HG03354 (cell line): ENCODE measurements around the gene PCDHA2.
"Not testable (repeated sequence)": the region's sequence is repeated elsewhere in the genome, so short reads cannot be mapped to it uniquely, and the experiment has no call there.

ENCODE experiments used
- ATAC-seq: cut with Tn5 transposase; IDR thresholded peaks from one replicate; pipeline ENCODE4 v1.9.1; 2021; ENCODE audit warnings: mild to moderate bottlenecking; ENCODE audit not compliant: unreplicated experiment, poor library complexity, severe bottlenecking

Gene PCDHA2

DNA sequence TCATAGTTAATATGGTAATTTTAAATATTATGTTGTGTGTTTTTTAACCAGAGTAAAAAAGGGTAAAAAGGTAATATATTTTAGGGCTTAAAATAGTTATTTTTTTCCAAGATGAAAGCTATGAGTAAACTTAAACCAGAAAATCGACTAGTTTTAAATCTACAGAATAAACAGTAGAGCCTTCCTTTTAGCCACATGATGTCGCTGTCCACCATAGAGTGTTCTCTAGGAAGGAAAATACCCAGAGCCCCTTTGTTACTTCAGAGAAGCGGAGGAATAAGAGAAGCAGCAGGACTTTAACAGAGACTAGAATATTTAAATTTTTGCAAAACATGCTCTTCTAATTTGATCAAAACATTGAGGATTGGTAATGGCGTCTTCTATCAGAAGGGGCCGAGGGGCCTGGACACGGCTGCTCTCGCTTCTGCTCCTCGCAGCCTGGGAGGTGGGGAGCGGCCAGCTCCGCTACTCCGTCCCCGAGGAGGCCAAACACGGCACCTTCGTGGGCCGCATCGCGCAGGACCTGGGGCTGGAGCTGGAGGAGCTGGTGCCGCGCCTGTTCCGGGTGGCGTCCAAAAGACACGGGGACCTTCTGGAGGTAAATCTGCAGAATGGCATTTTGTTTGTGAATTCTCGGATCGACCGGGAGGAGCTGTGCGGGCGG is at the start of gene PCDHA2:
TSS of gene PCDHA2 (plus strand) at position 258 of the 664 bp plus-strand sequence.
- no peak for ATAC-seq

- no peak for ATAC-seq
Observed at GRCh38 chr5:140753561-140753960, 41.1 kb upstream of the PCDHA2 start.

DNA sequence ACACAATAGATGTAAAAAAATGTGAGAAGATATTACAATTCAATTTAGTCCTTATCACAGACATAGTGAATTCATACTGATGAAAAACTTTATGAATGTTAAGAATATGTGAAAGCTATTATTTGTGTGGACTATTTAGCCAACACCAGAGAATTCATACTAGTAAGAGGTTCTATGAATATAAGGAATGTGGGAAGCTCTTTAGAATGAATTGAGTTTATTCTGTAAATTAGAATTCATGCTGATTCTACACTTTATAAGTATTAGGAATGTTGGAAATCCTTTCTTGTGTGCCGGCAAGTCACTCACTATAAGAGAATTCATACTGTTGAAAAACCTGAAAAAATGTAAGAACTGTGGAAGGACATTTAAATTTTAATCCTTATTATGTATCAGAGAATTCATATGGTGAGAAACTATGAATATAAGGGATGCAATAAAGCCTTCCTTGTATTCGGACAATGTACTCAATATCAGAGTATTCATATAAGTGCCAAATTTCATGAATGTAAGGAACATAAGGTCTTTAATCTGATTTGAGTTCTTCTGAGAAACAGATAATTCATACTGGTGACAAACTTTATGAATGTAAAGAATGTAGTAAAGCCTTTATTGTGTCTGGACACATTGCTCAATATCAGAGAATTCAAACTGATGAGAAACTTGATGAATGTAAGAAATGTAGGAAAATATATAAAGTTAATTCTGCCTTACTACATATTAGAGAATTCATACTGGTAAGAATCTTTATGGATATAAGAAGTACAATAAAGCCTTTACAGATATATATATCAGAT is 30.3 kb upstream of the PCDHA2 start:
- no peak for ATAC-seq

- ATAC-seq, result no peak
Observed at GRCh38 chr5:140767444-140767843, 27.2 kb upstream of the PCDHA2 start.

DNA sequence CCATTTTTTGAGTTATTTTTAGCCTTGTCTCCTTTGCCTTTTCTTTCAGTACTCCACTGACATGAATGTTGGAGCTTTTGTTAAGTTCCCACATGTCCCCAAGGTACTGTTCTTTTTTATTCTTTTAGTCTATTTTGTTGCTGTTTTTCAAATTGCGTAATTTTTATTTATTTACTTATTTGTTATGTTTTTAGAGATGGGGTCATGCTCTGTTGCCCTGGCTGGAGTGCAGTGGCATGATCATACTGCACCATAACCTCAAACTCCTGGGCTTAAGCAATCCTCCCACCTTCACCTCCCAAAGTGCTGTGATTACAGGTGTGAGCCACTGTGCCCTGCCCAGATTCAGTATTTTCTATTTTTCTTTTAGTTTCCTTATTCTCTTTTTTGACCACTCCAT is 14.1 kb upstream of the PCDHA2 start:
- ATAC-seq, result no peak

DNA sequence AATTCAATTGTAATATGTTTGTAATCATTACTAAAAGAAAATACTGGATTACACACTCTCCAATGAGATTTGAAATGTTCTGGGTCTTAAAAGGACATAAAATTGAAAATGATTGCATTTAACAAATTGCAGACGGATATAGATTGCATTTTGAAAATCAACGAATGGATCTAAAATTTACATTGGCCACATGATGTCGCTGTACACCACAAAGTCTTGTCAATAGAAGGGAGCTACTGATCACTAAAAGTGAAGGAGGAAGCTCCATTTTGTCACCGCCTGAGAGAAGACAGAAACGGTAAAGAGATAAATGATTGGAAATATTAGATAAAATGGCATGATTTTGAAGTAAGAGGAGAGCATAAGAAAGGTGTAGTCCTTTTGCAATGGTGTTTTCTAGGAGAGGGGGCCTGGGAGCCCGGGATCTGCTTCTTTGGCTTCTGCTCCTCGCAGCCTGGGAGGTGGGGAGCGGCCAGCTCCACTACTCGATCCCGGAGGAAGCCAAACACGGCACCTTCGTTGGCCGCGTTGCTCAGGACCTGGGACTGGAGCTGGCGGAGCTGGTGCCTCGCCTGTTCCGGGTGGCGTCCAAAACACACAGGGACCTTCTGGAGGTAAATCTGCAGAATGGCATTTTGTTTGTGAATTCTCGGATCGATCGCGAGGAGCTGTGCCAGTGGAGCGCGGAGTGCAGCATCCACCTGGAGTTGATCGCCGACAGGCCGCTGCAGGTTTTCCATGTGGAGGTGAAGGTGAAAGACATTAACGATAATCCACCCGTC is 8.6 kb upstream of the PCDHA2 start, which contains the start of gene PCDHA1:
TSS of gene PCDHA1 (plus strand) at position 236 of the 782 bp plus-strand sequence.
- no peak for ATAC-seq

- ATAC-seq, result not testable (repeated sequence)
Observed at GRCh38 chr5:140787422-140787821, 7.2 kb upstream of the PCDHA2 start.

DNA sequence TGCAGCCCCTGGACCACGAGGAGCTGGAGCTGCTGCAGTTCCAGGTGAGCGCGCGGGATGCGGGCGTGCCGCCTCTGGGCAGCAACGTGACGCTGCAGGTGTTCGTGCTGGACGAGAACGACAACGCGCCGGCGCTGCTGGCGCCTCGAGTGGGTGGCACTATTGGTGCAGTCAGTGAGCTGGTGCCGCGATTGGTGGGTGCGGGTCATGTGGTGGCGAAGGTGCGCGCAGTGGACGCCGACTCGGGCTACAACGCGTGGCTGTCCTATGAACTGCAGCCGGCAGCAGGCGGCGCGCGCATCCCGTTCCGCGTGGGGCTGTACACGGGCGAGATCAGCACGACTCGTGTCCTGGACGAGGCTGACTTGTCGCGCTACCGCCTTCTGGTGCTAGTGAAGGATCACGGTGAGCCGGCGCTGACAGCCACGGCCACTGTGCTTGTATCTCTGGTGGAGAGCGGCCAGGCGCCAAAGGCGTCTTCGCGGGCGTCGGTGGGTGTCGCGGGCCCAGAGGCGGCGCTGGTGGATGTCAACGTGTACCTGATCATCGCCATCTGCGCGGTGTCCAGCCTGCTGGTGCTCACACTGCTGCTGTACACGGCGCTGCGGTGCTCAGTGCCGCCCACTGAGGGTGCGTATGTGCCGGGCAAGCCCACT is 6.7 kb upstream of the PCDHA2 start:
- ATAC-seq, result not testable (repeated sequence)

GRCh38 chr5:140791089-140791488 is 3.6 kb upstream of the PCDHA2 start:
- ATAC-seq, result no peak

DNA sequence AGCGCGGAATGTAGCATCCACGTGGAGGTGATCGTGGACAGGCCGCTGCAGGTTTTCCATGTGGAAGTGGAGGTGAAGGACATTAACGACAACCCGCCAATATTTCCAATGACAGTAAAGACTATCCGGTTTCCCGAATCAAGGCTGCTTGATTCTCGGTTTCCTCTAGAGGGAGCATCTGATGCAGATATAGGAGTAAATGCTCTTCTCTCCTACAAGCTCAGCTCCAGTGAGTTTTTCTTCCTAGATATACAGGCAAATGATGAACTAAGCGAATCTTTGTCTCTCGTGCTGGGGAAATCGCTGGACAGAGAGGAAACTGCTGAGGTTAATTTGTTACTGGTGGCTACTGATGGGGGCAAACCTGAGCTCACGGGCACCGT is 598 bp downstream of the PCDHA2 start:
- ATAC-seq, result no peak

DNA sequence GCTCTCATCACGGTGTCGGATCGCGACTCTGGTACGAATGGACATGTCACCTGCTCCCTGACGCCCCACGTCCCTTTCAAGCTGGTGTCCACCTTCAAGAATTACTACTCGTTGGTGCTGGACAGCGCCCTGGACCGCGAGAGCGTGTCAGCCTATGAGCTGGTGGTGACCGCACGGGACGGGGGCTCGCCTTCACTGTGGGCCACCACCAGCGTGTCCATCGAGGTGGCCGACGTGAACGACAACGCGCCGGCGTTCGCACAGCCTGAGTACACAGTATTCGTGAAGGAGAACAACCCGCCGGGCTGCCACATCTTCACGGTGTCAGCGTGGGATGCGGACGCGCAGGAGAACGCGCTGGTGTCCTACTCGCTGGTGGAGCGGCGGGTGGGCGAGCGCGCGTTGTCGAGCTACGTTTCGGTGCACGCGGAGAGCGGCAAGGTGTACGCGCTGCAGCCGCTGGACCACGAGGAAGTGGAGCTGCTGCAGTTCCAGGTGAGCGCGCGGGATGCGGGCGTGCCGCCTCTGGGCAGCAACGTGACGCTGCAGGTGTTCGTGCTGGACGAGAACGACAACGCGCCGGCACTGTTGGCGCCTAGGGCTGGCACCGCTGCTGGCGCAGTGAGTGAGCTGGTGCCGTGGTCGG is 1.5 kb downstream of the PCDHA2 start:
- ATAC-seq, result not testable (repeated sequence)

GRCh38 chr5:140796718-140797095 is 2.1 kb downstream of the PCDHA2 start:
- ATAC-seq, result no peak

DNA sequence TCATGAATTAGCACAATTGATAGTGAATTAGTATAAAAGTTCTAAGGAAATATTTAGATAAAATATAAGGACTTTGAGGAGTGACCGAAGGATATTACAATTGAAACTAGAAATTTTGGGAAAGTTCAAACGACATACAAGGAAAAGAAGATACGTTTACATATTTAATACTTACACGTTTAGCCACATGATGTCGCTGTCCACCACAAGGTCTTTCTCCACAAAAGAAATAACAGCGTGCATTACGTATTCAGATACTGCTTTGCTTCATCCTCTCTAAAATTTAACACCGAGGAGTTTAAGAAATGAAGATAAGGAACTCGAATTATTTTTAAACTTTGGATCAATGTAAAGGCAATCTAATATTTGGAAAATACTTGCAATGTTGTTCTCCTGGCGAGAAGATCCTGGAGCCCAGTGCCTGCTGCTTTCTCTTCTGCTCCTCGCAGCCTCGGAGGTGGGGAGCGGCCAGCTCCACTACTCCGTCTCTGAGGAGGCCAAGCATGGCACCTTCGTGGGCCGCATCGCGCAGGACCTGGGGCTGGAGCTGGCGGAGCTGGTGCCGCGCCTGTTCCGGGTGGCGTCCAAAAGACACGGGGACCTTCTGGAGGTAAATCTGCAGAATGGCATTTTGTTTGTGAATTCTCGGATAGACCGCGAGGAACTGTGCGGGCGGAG is 6.3 kb downstream of the PCDHA2 start, which contains the start of gene PCDHA3:
TSS of gene PCDHA3 (plus strand) at position 242 of the 678 bp plus-strand sequence.
- ATAC-seq, result no peak

- no peak for ATAC-seq
Observed at GRCh38 chr5:140801494-140801841, 6.8 kb downstream of the PCDHA2 start.

- ATAC-seq, result not testable (repeated sequence)
Observed at GRCh38 chr5:140802381-140802780, 7.7 kb downstream of the PCDHA2 start.

GRCh38 chr5:140802781-140803271 is 8.2 kb downstream of the PCDHA2 start:
- ATAC-seq, result no peak

DNA sequence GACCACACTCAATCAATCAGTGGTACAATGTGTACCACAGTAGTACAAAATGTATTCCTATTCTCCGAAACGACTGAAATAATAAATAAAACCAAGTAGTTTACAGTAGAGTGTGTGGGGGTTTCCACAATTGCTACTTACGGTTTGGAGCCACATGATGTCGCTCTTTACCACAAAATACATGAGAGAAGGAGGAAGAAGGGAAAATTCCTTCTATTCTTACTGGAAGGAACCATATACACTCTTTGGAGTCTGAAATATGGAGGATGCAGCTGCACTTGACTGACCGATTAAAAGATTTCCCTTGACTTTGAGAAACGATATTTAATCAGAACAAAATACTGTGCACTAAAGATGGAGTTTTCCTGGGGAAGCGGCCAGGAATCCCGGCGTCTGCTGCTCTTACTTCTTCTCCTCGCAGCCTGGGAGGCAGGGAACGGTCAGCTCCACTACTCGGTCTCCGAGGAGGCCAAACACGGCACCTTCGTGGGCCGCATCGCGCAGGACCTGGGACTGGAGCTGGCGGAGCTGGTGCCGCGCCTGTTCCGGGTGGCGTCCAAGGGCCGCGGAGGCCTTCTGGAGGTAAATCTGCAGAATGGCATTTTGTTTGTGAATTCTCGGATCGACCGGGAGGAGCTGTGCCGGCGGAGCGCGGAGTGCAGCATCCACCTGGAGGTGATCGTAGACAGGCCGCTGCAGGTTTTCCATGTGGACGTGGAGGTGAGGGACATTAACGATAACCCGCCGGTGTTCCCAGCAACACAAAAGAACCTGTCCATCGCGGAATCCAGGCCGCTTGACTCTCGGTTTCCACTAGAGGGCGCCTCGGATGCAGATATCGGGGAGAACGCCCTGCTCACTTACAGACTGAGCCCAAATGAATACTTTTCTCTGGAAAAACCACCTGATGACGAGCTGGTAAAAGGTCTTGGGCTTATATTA is 12.5 kb downstream of the PCDHA2 start, which contains the start of gene PCDHA4:
TSS of gene PCDHA4 (plus strand) at position 235 of the 942 bp plus-strand sequence.
- no peak for ATAC-seq
